Measurements from ENCODE around the gene TSR3.

TSR3 gene

DNA sequence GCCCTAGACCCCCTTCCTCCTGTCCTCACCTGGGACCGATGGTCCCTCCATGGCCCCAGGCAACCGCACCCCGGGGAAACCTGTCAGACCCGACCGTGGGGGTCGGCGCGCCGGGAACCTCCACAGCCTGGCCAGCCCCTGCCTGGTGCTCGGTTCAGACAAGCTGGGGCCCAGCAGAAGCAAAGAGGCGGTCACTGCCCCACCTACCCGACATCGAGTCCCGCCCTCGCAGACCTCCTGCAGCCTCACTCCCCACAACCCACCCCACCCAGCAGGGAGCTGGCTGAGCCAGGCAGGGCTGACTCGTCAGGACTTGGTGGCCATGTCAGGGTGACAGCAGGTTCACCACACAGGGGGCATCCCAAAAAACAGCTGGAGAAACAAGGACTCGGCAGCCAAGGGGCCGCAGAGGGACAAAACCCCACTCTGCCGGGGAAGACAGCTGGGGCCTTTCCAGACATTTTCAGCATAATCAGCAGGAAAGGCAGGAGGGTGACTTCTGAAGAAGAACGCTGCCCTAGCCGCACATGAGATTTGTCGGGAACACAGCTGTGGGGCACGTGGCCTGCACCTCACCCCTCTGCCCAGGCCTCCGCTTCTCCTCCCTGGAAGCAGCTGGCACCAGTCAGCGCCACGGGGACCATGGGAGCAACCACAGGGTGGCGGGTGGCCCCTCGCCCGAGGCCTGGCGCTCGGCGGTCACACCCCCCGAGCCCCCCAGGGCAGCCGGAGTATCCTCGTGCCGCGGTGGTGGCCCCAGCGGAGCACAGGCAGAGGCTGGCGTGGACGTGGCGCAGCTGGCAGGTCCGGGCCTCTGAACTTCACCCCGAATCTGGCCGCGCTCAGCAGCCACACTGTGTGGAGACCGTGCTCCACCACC, 23.0 kb upstream of the TSR3 start:
- no peak overlapping the region; a peak in 1 of 22 replicates for H3K9ac ChIP-seq
- no peak overlapping the region for H3K4me3 ChIP-seq
- TF ChIP-seq Cebpa-rat (IDR thresholded peaks at IDR 0.05) = no peak
- no peak overlapping the region for H3K4me2 ChIP-seq
- H3K9me3 ChIP-seq (replicated peaks in 1 of 11) = no peaks in the 10 kb centered on the region
- peaks cover 15 to 22% (median 19%) of the 10 kb centered on the region in 10 experiments for H3K4me1 ChIP-seq
- peaks cover 40 to 80% (median 66%) of the 10 kb centered on the region in 11 experiments; a peak in 21 of 22 replicates for H4K20me1 ChIP-seq
- no peak overlapping the region; a peak in 1 of 22 replicates for H3K27ac ChIP-seq
- H3K27me3 ChIP-seq = no peaks in the 10 kb centered on the region
- H3K36me3 ChIP-seq = peaks cover 18 to 64% (median 48%) of the 10 kb centered on the region in 11 experiments

GRCh38 chr16:1372292-1372950, 20.7 kb upstream of the TSR3 start:
- peaks cover 19 to 71% (median 52%) of the 10 kb centered on the region in 11 experiments; a peak in 19 of 22 replicates for H4K20me1 ChIP-seq
- no peak overlapping the region for H3K27ac ChIP-seq
- no peak for TF ChIP-seq Cebpa-rat (IDR thresholded peaks at IDR 0.05)
- no peak overlapping the region for H3K4me3 ChIP-seq
- H3K36me3 ChIP-seq = peaks cover 24 to 71% (median 48%) of the 10 kb centered on the region in 11 experiments
- peaks cover 0 to 2% (median 0%) of the 10 kb centered on the region in 10 experiments; a peak in 4 of 20 replicates for H3K4me1 ChIP-seq
- H3K9ac ChIP-seq = no peak overlapping the region
- H3K27me3 ChIP-seq = no peaks in the 10 kb centered on the region
- H3K9me3 ChIP-seq (replicated peaks in 1 of 11) = no peaks in the 10 kb centered on the region
- H3K4me2 ChIP-seq = no peak overlapping the region

DNA sequence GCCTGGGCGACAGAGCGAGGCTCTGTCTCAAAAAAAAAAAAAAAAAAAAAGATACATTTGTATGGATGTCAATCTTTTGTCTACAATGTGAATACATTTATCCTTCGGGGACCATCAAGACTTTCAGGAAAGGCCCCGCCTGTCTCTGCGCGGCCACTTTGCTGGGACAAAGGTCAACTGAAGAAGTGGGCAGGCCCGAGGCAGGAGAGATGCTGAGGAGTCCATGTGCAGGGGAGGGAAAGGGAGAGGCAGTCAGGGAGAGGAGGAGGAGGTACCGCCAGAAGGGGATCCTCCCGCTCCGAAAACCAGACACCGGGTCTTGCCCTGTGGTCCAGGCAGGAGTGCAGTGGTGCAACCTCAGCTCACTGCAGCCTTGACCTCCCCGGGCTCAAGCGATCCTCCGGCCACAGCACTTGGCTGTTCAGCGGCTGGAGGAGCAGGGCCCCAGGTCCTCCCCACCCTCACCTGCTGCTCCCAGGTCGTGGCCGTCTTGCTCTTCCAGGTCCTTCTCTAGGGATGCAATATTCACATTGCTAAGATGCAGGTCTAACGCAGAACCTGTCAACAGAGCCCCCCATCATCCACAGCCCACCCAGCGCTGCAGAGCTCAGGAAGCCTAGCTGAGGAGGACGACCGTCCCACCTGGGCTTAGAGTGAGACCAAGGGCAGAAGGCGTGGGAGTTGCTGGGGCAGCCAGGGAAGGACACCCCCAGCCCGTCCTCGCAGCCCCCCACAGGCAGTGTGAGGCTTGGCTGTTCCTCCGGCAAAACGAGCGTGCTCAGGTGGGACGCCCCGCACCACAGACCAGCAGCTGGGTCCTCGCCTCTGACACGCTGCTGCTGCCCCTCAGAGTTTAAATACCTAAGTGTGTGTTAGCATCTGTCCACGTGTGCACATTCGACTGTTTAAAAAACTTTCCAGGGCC, 19.6 kb upstream of the TSR3 start:
- H3K9me3 ChIP-seq (replicated peaks in 1 of 11) = no peaks in the 10 kb centered on the region
- H3K4me3 ChIP-seq = no peak overlapping the region
- H3K36me3 ChIP-seq = peaks cover 32 to 74% (median 55%) of the 10 kb centered on the region in 11 experiments
- peaks cover 0 to 8% (median 0%) of the 10 kb centered on the region in 10 experiments; a peak in 5 of 20 replicates for H3K4me1 ChIP-seq
- H3K27ac ChIP-seq = no peak overlapping the region
- no peak for TF ChIP-seq Cebpa-rat (IDR thresholded peaks at IDR 0.05)
- no peak overlapping the region for H3K4me2 ChIP-seq
- H4K20me1 ChIP-seq = peaks cover 16 to 68% (median 50%) of the 10 kb centered on the region in 11 experiments; a peak in 20 of 22 replicates
- H3K27me3 ChIP-seq = no peaks in the 10 kb centered on the region
- no peak overlapping the region for H3K9ac ChIP-seq

DNA sequence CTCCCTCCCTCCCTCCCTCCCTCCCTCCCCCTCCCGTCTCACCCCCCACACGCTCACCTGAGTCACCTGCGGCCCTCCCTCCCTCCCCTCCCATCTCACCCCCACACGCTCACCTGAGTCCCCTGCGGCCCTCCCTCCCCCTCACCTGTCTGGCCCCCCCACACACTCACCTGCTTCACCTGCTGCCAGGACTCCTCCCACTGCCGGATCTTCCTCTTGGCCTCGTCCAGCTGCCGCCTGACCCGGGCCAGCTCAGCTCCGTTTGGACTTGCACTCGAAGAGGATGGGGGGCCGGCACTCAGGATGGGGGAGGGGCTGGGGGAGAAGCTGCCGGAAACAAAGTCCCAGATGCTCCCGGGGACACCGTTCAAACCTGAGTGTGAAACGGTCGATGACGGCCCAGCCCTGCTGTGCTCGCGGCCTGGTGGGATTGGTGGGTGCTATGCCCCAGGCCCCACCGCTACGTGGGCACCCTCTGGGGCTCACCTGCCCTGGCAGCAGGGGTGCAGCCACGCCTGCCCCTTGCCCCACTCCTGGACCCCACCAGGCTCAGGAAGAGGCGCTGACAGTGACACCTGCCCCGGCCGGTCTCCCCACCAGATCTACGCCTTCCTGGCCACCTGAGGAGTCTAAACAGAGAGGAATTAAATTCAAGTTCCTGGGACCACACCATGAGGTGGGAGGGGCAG, 16.0 kb upstream of the TSR3 start:
- peaks cover 55 to 87% (median 68%) of the 10 kb centered on the region in 11 experiments for H3K36me3 ChIP-seq
- peaks cover 0 to 16% (median 2%) of the 10 kb centered on the region in 10 experiments; a peak in 5 of 20 replicates for H3K4me1 ChIP-seq
- H3K27ac ChIP-seq = no peak overlapping the region
- H3K27me3 ChIP-seq = no peaks in the 10 kb centered on the region
- no peak overlapping the region for H3K9ac ChIP-seq
- peaks cover 26 to 79% (median 65%) of the 10 kb centered on the region in 11 experiments for H4K20me1 ChIP-seq
- no peak for TF ChIP-seq Cebpa-rat (IDR thresholded peaks at IDR 0.05)
- no peaks in the 10 kb centered on the region for H3K9me3 ChIP-seq (replicated peaks in 1 of 11)
- H3K4me2 ChIP-seq = no peak overlapping the region
- no peak overlapping the region for H3K4me3 ChIP-seq

GRCh38 chr16:1366712-1367299, 15.1 kb upstream of the TSR3 start:
- no peak for TF ChIP-seq Cebpa-rat (IDR thresholded peaks at IDR 0.05)
- Histone ChIP-seq H3K9ac (0 out of 22 replicates have a peak overlapping the region, but pooled peaks of 1 of the 11 experiments have one; percentile 33), H3K4me3 (no peak overlapping the region), H3K4me1 (peaks cover 0 to 16% (median 2%) of the 10 kb centered on the region in 10 experiments; a peak in 5 of 20 replicates), H3K27ac (no peak overlapping the region), H3K9me3 (replicated peaks in 1 of 11) (no peaks in the 10 kb centered on the region), H4K20me1 (peaks cover 34 to 80% (median 71%) of the 10 kb centered on the region in 11 experiments), H3K4me2 (no peak overlapping the region), H3K27me3 (no peaks in the 10 kb centered on the region), H3K36me3 (peaks cover 63 to 89% (median 76%) of the 10 kb centered on the region in 11 experiments)

GRCh38 chr16:1366060-1366711, 14.5 kb upstream of the TSR3 start:
- Histone ChIP-seq H3K36me3 (peaks cover 68 to 90% (median 75%) of the 10 kb centered on the region in 11 experiments), H3K4me3 (no peak overlapping the region), H4K20me1 (peaks cover 34 to 80% (median 69%) of the 10 kb centered on the region in 11 experiments), H3K9ac (peak overlapping the region in 3 of 11 experiments; percentile 9 to 49 (median 17); a peak in 1 of 22 replicates), H3K4me1 (peaks cover 0 to 16% (median 2%) of the 10 kb centered on the region in 10 experiments; a peak in 5 of 20 replicates), H3K27me3 (no peaks in the 10 kb centered on the region), H3K27ac (no peak overlapping the region), H3K9me3 (replicated peaks in 1 of 11) (no peaks in the 10 kb centered on the region), H3K4me2 (no peak overlapping the region)
- TF ChIP-seq Cebpa-rat (IDR thresholded peaks at IDR 0.05) = no peak

- no peaks in the 10 kb centered on the region for H3K9me3 ChIP-seq (replicated peaks in 1 of 11)
- peaks cover 74 to 93% (median 79%) of the 10 kb centered on the region in 11 experiments for H3K36me3 ChIP-seq
- no peaks in the 10 kb centered on the region for H3K27me3 ChIP-seq
- H3K4me1 ChIP-seq = peaks cover 0 to 16% (median 2%) of the 10 kb centered on the region in 10 experiments; a peak in 5 of 20 replicates
- no peak overlapping the region for H3K4me2 ChIP-seq
- no peak for TF ChIP-seq Cebpa-rat (IDR thresholded peaks at IDR 0.05)
- H3K4me3 ChIP-seq = no peak overlapping the region
- H4K20me1 ChIP-seq = peaks cover 40 to 81% (median 75%) of the 10 kb centered on the region in 11 experiments
- no peak overlapping the region for H3K9ac ChIP-seq
- no peak overlapping the region for H3K27ac ChIP-seq
Observed at GRCh38 chr16:1364510-1364909, 12.8 kb upstream of the TSR3 start.

Measured in BLaER1 treated with 17β-estradiol and CSF1 and Interleukin-3, amounts not matched to agents 10 nM and 100 nM (cell line).